SU-DHL-6 (cell line): Measurements from ENCODE around the gene TAGLN2.

ENCODE experiments used
- H2AFZ ChIP-seq: fragments of 200-600 bp; sonication (generic); 2 replicates; pipeline ENCODE4 v1.6.1; 2014; ENCODE audit warnings: low read depth, mild to moderate bottlenecking, moderate library complexity, mixed read lengths, antibody characterized with exemption, low read length; ENCODE audit not compliant: severe bottlenecking
- H3F3A ChIP-seq: fragments of 200-600 bp; shearing (Covaris generic); 2 replicates; pipeline ENCODE4 v1.6.0; 2016; ENCODE audit warnings: antibody characterized with exemption, mild to moderate bottlenecking; ENCODE audit not compliant: insufficient read depth
- H3K27ac ChIP-seq: fragments of 200-600 bp; sonication (generic); 2 replicates; pipeline ENCODE4 v1.5.1; 2016; ENCODE audit warnings: low read depth, mild to moderate bottlenecking, low read length, moderate library complexity, mixed read lengths
- H3K27me3 ChIP-seq: fragments of 200-600 bp; sonication (generic), shearing (Covaris generic); 2 replicates; pipeline ENCODE4 v1.6.0; 2014; ENCODE audit warnings: mild to moderate bottlenecking, low read length
- H3K36me3 ChIP-seq: fragments of 200-600 bp; sonication (generic); 2 replicates; pipeline ENCODE4 v1.6.1; 2014; ENCODE audit warnings: mild to moderate bottlenecking, low read length, mixed read lengths
- H3K4me2 ChIP-seq: fragments of 300-600, 200-600 bp; shearing (Covaris generic), sonication (generic); 2 replicates; pipeline ENCODE4 v1.6.0; 2014; ENCODE audit warnings: low read length, low read depth, mild to moderate bottlenecking; ENCODE audit not compliant: poor library complexity, severe bottlenecking
- H3K4me3 ChIP-seq: fragments of 200-600 bp; sonication (generic); 2 replicates; pipeline ENCODE4 v1.5.1; 2014; ENCODE audit warnings: antibody characterized with exemption, low read length, mild to moderate bottlenecking, mixed read lengths; ENCODE audit not compliant: insufficient read depth, poor library complexity, severe bottlenecking
- H3K79me2 ChIP-seq: fragments of 200-600 bp; sonication (generic); 2 replicates; pipeline ENCODE4 v1.6.1; 2014; ENCODE audit warnings: mild to moderate bottlenecking, low read length, moderate library complexity; ENCODE audit not compliant: insufficient read depth
- H3K9ac ChIP-seq: fragments of 200-600 bp; sonication (generic); 2 replicates; pipeline ENCODE4 v1.7.0; 2014; ENCODE audit warnings: mild to moderate bottlenecking, low read length
- H3K9me2 ChIP-seq: fragments of 200-600 bp; sonication (generic); replicated peaks from 2 replicates; pipeline ENCODE4 v1.6.1; 2014; ENCODE audit warnings: low read length; ENCODE audit not compliant: insufficient read depth
- H3K9me3 ChIP-seq: fragments of 200-600 bp; sonication (generic); 2 replicates; pipeline ENCODE4 v1.6.1; 2014; ENCODE audit warnings: low read length, mixed read lengths; ENCODE audit not compliant: insufficient read depth
- H4K20me1 ChIP-seq: fragments of 200-600 bp; sonication (generic); 2 replicates; pipeline ENCODE4 v1.6.1; 2014; ENCODE audit warnings: low read depth, mild to moderate bottlenecking, antibody characterized with exemption, low read length, moderate library complexity, mixed read lengths
- CTCF ChIP-seq: fragments of 200-600 bp; sonication (generic); IDR thresholded peaks from one replicate; pipeline ENCODE4 v1.5.1; 2017; ENCODE audit warnings: antibody characterized with exemption, mild to moderate bottlenecking, low read length, moderate library complexity; ENCODE audit not compliant: insufficient read depth, poor library complexity, severe bottlenecking
- EZH2phosphoT487 ChIP-seq: fragments of 200-600 bp; sonication (generic), shearing (Covaris generic); conservative IDR thresholded peaks from 2 replicates; pipeline ENCODE4 v1.6.1; 2018; ENCODE audit warnings: mild to moderate bottlenecking, antibody characterized with exemption, low read length, moderate library complexity, mixed read lengths

Gene TAGLN2

GRCh38 chr1:159933347-159933746 lies 8.0 kb upstream of the TAGLN2 start:
- no peaks in the 10 kb centered on the region for H3K9me3 ChIP-seq
- H3K27ac ChIP-seq = no peak overlapping the region
- no peak overlapping the region for H3K9ac ChIP-seq
- no peaks in the 10 kb centered on the region for H3K27me3 ChIP-seq
- no peaks in the 10 kb centered on the region for H3K36me3 ChIP-seq
- no peak overlapping the region for H3K4me2 ChIP-seq
- H3K9me2 ChIP-seq = no peaks in the 10 kb centered on the region
- no peaks in the 10 kb centered on the region for H3F3A ChIP-seq
- H2AFZ ChIP-seq = no peak overlapping the region
- TF ChIP-seq CTCF (no peak), EZH2phosphoT487 (no peak)
- H3K4me3 ChIP-seq = no peak overlapping the region
- no peaks in the 10 kb centered on the region for H4K20me1 ChIP-seq
- H3K79me2 ChIP-seq = no peaks in the 10 kb centered on the region

GRCh38 chr1:159932296-159933285 lies 7.3 kb upstream of the TAGLN2 start:
- no peak for TF ChIP-seq CTCF
- no peak for TF ChIP-seq EZH2phosphoT487
- Histone ChIP-seq H2AFZ (no peak overlapping the region), H3K4me3 (no peak overlapping the region), H3K9me2 (no peaks in the 10 kb centered on the region), H3K79me2 (no peaks in the 10 kb centered on the region), H3K27me3 (no peaks in the 10 kb centered on the region), H3F3A (no peaks in the 10 kb centered on the region), H3K27ac (no peak overlapping the region), H3K9me3 (no peaks in the 10 kb centered on the region), H3K9ac (no peak overlapping the region), H4K20me1 (no peaks in the 10 kb centered on the region), H3K4me2 (no peak overlapping the region), H3K36me3 (no peaks in the 10 kb centered on the region)

GRCh38 chr1:159931795-159932173 lies 6.5 kb upstream of the TAGLN2 start:
- no peaks in the 10 kb centered on the region for H3K79me2 ChIP-seq
- H4K20me1 ChIP-seq = no peaks in the 10 kb centered on the region
- no peak overlapping the region for H3K4me2 ChIP-seq
- H3F3A ChIP-seq = no peaks in the 10 kb centered on the region
- no peaks in the 10 kb centered on the region for H3K36me3 ChIP-seq
- TF ChIP-seq EZH2phosphoT487 = no peak
- no peak for TF ChIP-seq CTCF
- no peaks in the 10 kb centered on the region for H3K9me3 ChIP-seq
- H3K9me2 ChIP-seq = no peaks in the 10 kb centered on the region
- H3K9ac ChIP-seq = no peak overlapping the region
- H3K27me3 ChIP-seq = no peaks in the 10 kb centered on the region
- no peak overlapping the region for H3K4me3 ChIP-seq
- no peak overlapping the region for H2AFZ ChIP-seq
- H3K27ac ChIP-seq = no peak overlapping the region
